MCF 10A (cell line): ENCODE results near the gene ISM1. TPM values are rescaled to one million over a fixed set of nuclear protein-coding genes. Genes with fewer than 3 reads are reported as not detected.

Experiments
- BruUV-seq: library from RNA; stranded (reverse); fragments of 400-500 nt; replicated peaks from 2 replicates; lab custom pipeline; 2021; lab: Mats Ljungman, UMichigan
- CTCF ChIA-PET: fragments of 300-600 bp; sonication (Branson Sonifier 250); formaldehyde crosslinking; extraction: SDS; loops from one replicate; lab custom pipeline; 2021; ENCODE audit warnings: antibody characterized with exemption, inconsistent platforms; lab: Yijun Ruan, JAX
- POLR2A ChIA-PET: fragments of 300-600, 350-650 bp; sonication (Branson Sonifier 250); formaldehyde crosslinking; extraction: SDS; loops from one replicate; lab custom pipeline; 2020; ENCODE audit warnings: antibody characterized with exemption, inconsistent platforms; lab: Yijun Ruan, JAX
- DNase-seq: peaks from one replicate; pipeline ENCODE4 v3.0.0-alpha.2; 2018; ENCODE audit not compliant: unreplicated experiment
- H3K27ac Mint-ChIP-seq: one replicate; pipeline ENCODE4 v1.8.0; 2022; ENCODE audit warnings: mild to moderate bottlenecking, low read depth, mixed read lengths; ENCODE audit not compliant: unreplicated experiment
- H3K27me3 Mint-ChIP-seq: one replicate; pipeline ENCODE4 v1.8.0; 2022; ENCODE audit warnings: mixed read lengths; ENCODE audit not compliant: insufficient read depth, unreplicated experiment
- H3K36me3 Mint-ChIP-seq: one replicate; pipeline ENCODE4 v1.8.0; 2022; ENCODE audit warnings: mild to moderate bottlenecking, moderate library complexity, mixed read lengths; ENCODE audit not compliant: insufficient read depth, unreplicated experiment
- H3K4me1 Mint-ChIP-seq: one replicate; pipeline ENCODE4 v1.8.0; 2022; ENCODE audit warnings: mixed read lengths; ENCODE audit not compliant: insufficient read depth, unreplicated experiment
- H3K4me3 Mint-ChIP-seq: one replicate; pipeline ENCODE4 v1.8.0; 2022; ENCODE audit warnings: mild to moderate bottlenecking, moderate library complexity, mixed read lengths; ENCODE audit not compliant: unreplicated experiment
- H3K9me3 Mint-ChIP-seq: one replicate; pipeline ENCODE4 v1.8.0; 2022; ENCODE audit warnings: mixed read lengths; ENCODE audit not compliant: unreplicated experiment
- intact Hi-C: fragments of 100-400 bp; cut with micrococcal nuclease; formaldehyde crosslinking; loops from 2 replicates; pipeline ENCODE4 v1.14.1; 2022
- total RNA-seq: library from RNA; stranded (reverse); gene quantifications from 2 replicates; pipeline ENCODE4 v1.2.3, GENCODE V29; 2022
- TF ChIP-seq, protein P1 (sequence below): fragments of 200-600 bp; IDR thresholded peaks from one replicate; pipeline ENCODE4 v1.8.0; 2022; ENCODE audit warnings: antibody characterized with exemption, mild to moderate bottlenecking; ENCODE audit not compliant: unreplicated experiment

The ISM1 gene
- total RNA-seq, 1 experiment from 2014 or later: 1.0 TPM

DNA sequence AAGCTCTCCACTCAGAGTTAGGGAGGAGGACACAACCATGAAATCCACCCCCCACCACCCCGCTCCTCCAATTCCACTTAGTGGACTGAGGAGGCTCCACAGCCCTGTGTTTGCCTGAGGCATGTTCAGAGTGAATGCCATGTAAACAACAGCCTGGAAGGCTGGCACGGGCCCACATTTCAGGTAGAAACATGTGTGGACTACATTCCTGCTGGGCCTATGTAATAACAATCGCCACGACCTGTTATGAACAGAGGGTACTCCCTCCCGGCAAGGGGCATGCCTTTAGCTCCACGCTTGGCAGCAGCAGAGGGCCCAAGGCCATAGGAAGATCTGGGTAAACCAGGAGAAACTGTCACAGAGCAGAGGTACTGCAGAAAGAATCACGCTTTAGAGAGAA is 65.5 kb downstream of the ISM1 start:
- peak overlapping the region; percentile 33 for H3K4me3 Mint-ChIP-seq
- H3K27ac Mint-ChIP-seq: peak overlapping the region; percentile 98
- CTCF ChIA-PET: interaction anchor here (0.7 to 11.9 kb wide), 17 partner anchors 8 to 279 kb away, joined by 3 to 142 read pairs (median 3); partner anchors contain the start of gene ISM1
- no TSS peak for BruUV-seq
- H3K27me3 Mint-ChIP-seq: no peaks in the 10 kb centered on the region
- TF ChIP-seq, protein P1, sequence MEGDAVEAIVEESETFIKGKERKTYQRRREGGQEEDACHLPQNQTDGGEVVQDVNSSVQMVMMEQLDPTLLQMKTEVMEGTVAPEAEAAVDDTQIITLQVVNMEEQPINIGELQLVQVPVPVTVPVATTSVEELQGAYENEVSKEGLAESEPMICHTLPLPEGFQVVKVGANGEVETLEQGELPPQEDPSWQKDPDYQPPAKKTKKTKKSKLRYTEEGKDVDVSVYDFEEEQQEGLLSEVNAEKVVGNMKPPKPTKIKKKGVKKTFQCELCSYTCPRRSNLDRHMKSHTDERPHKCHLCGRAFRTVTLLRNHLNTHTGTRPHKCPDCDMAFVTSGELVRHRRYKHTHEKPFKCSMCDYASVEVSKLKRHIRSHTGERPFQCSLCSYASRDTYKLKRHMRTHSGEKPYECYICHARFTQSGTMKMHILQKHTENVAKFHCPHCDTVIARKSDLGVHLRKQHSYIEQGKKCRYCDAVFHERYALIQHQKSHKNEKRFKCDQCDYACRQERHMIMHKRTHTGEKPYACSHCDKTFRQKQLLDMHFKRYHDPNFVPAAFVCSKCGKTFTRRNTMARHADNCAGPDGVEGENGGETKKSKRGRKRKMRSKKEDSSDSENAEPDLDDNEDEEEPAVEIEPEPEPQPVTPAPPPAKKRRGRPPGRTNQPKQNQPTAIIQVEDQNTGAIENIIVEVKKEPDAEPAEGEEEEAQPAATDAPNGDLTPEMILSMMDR: no peak
- POLR2A ChIA-PET: interaction anchor here (0.6 to 3.2 kb wide), 26 partner anchors 9 to 505 kb away, joined by 3 to 17 read pairs (median 4); partner anchors contain the start of genes ESF1, ISM1, NDUFAF5 and TASP1
- intact Hi-C loops: no loop called here
- peaks cover 28% of the 10 kb centered on the region for H3K4me1 Mint-ChIP-seq
- H3K9me3 Mint-ChIP-seq: no peaks in the 10 kb centered on the region
- no peaks in the 10 kb centered on the region for H3K36me3 Mint-ChIP-seq
- DNase-seq: peak; percentile 91

DNA sequence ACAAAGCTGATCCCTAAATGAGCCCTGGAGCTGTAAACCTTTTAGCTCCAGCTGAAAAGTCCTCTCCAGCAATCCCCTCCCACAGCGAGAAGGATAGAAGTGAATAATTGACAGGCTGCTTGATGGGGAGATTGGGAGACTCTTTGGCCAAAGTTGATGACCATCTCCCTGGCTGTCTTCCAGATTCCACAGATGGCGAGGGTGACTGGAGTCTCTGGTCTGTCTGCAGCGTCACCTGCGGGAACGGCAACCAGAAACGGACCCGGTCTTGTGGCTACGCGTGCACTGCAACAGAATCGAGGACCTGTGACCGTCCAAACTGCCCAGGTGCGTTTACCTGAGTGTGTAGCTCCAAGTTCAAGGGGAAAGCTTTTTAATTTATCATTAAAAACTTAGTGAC is 67.3 kb downstream of the ISM1 start:
- intact Hi-C loops: no loop called here
- CTCF ChIA-PET: interaction anchor here (1.1 to 11.9 kb wide), 4 partner anchors 15 to 169 kb away, joined by 3 to 142 read pairs (median 6); no protein-coding TSS in a partner anchor
- peaks cover 28% of the 10 kb centered on the region for H3K4me1 Mint-ChIP-seq
- DNase-seq: no peak
- TF ChIP-seq, protein P1: no peak
- H3K27me3 Mint-ChIP-seq: no peaks in the 10 kb centered on the region
- no peaks in the 10 kb centered on the region for H3K9me3 Mint-ChIP-seq
- POLR2A ChIA-PET: interaction anchor here (1.7 kb wide), 1 partner anchor 496 kb away, joined by 4 read pairs; the partner anchor contains the start of genes ESF1 and NDUFAF5
- H3K36me3 Mint-ChIP-seq: no peaks in the 10 kb centered on the region
- BruUV-seq: no TSS peak
- no peak overlapping the region for H3K27ac Mint-ChIP-seq
- H3K4me3 Mint-ChIP-seq: no peak overlapping the region

DNA sequence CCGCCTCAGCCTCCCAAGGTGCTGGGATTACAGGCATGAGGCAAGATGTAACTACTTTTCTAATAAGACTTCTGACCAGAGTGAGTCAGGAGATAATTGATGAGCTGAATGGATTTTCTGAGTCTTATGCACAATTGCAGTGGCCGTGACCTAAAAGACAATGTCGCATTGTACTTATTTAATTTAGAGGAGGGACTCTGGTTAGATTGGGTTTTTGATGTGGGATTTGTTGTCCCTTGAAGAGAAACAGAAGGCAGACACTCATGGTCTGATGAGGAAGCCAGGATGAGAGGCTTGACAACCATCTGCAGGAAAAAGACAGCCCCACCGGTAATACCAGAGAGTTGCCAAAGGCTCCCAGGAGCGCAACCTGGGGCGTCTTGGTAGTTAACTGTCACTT is 68.0 kb downstream of the ISM1 start:
- intact Hi-C loops: no loop called here
- Mint-ChIP-seq H3K9me3 (no peaks in the 10 kb centered on the region), H3K4me1 (peaks cover 28% of the 10 kb centered on the region), H3K27ac (no peak overlapping the region), H3K36me3 (no peaks in the 10 kb centered on the region), H3K4me3 (no peak overlapping the region), H3K27me3 (no peaks in the 10 kb centered on the region)
- TF ChIP-seq, protein P1: no peak
- no TSS peak for BruUV-seq
- ChIA-PET CTCF (interaction anchor here (1.1 to 11.9 kb wide), 2 partner anchors 14 to 132 kb away, joined by 3 to 142 read pairs; no protein-coding TSS in a partner anchor), POLR2A (no interaction called here)
- DNase-seq: no peak

DNA sequence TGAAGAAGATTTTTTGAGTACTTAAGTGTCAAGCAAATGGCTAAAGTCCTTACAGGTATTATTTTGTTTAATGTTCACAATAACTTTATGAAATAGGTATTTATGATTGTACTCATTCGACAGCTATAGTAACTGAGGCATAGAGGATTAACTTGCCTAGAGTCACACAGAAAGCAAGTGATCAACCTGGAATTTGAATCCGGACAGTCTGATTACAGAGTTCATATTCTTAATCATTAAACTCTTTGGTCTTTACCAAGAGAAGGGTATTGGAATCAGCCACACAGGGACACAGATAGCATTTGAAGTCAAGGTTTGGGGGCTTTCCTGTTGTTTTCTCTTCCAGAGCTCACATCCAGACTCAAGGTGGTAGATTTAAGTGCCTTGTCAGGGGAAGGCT is 69.7 kb downstream of the ISM1 start:
- intact Hi-C loops: no loop called here
- Mint-ChIP-seq H3K27ac (no peak overlapping the region), H3K4me1 (peaks cover 20% of the 10 kb centered on the region), H3K9me3 (no peaks in the 10 kb centered on the region), H3K4me3 (no peak overlapping the region), H3K36me3 (no peaks in the 10 kb centered on the region), H3K27me3 (no peaks in the 10 kb centered on the region)
- BruUV-seq: no TSS peak
- TF ChIP-seq, protein P1: no peak
- CTCF ChIA-PET: interaction anchor here (0.8 to 11.9 kb wide), 4 partner anchors 12 to 466 kb away, joined by 3 to 142 read pairs (median 3); no protein-coding TSS in a partner anchor
- DNase-seq: no peak
- POLR2A ChIA-PET: no interaction called here
